OCI-LY7 (cell line): ENCODE results near the gene WDFY2. TPM values are rescaled to one million over a fixed set of nuclear protein-coding genes. Genes with fewer than 3 reads are reported as not detected.

Experiments
- BruUV-seq: library from RNA; stranded (reverse); fragments of 400-500 nt; replicated peaks from 2 replicates; lab custom pipeline; 2021; lab: Mats Ljungman, UMichigan
- CTCF ChIA-PET: fragments of 300-600 bp; sonication (Branson Sonifier 250); formaldehyde crosslinking; loops from one replicate; lab custom pipeline; 2022; ENCODE audit warnings: antibody characterized with exemption; ENCODE audit not compliant: unreplicated experiment; lab: Charles Lee
- POLR2A ChIA-PET: fragments of 300-600 bp; sonication (Branson Sonifier 250); formaldehyde crosslinking; loops from one replicate; lab custom pipeline; 2022; ENCODE audit warnings: antibody characterized with exemption; lab: Charles Lee
- DNase-seq: peaks from one replicate; pipeline ENCODE4 v3.0.0-alpha.2; 2015; ENCODE audit warnings: low spot score
- H2AFZ ChIP-seq: fragments of 200-600 bp; sonication (generic), shearing (Covaris generic); 2 replicates; pipeline ENCODE4 v1.6.1; 2014; ENCODE audit warnings: mild to moderate bottlenecking, antibody characterized with exemption, low read length, moderate library complexity
- H3K27ac ChIP-seq: fragments of 200-600 bp; sonication (generic); 2 replicates; pipeline ENCODE4 v1.5.1; 2014; ENCODE audit warnings: mixed run types, low read depth, mild to moderate bottlenecking, moderate library complexity, low read length, inconsistent platforms; ENCODE audit not compliant: poor library complexity, severe bottlenecking
- H3K36me3 ChIP-seq: fragments of 200-600 bp; sonication (generic); 2 replicates; pipeline ENCODE4 v1.6.1; 2014; ENCODE audit warnings: mild to moderate bottlenecking, antibody characterized with exemption, low read length, moderate library complexity, mixed read lengths; ENCODE audit not compliant: insufficient read depth
- H3K4me1 ChIP-seq: fragments of 200-600 bp; sonication (generic); 2 replicates; pipeline ENCODE4 v1.5.1; 2014; ENCODE audit warnings: mild to moderate bottlenecking, low read length; ENCODE audit not compliant: insufficient read depth, poor library complexity, severe bottlenecking
- H3K4me2 ChIP-seq: fragments of 200-600 bp; sonication (generic); 2 replicates; pipeline ENCODE4 v1.6.1; 2014; ENCODE audit warnings: mild to moderate bottlenecking, low read length
- H3K4me3 ChIP-seq: fragments of 200-600 bp; sonication (generic); 2 replicates; pipeline ENCODE4 v1.5.1; 2014; ENCODE audit warnings: mild to moderate bottlenecking, low read depth, low read length; ENCODE audit not compliant: poor library complexity, severe bottlenecking
- H3K79me2 ChIP-seq: fragments of 200-600 bp; sonication (generic); 2 replicates; pipeline ENCODE4 v1.6.1; 2016; ENCODE audit warnings: low read depth, mild to moderate bottlenecking, low read length, moderate library complexity, mixed read lengths; ENCODE audit not compliant: insufficient read depth
- H3K9me2 ChIP-seq: fragments of 200-600 bp; sonication (generic); 2 replicates; pipeline ENCODE4 v1.6.1; 2016; ENCODE audit warnings: mild to moderate bottlenecking, low read length, mixed read lengths; ENCODE audit not compliant: insufficient read depth
- H3K9me3 ChIP-seq: fragments of 200-600 bp; sonication (generic); 2 replicates; pipeline ENCODE4 v1.6.1; 2014; ENCODE audit warnings: mild to moderate bottlenecking, mixed run types, low read length, mixed read lengths
- H4K20me1 ChIP-seq: fragments of 200-600 bp; sonication (generic); 2 replicates; pipeline ENCODE4 v1.6.1; 2014; ENCODE audit warnings: mild to moderate bottlenecking, antibody characterized with exemption, low read length, moderate library complexity, mixed read lengths; ENCODE audit not compliant: insufficient read depth
- EZH2phosphoT487 ChIP-seq: fragments of 200-600 bp; sonication (generic); IDR thresholded peaks from 2 replicates; pipeline ENCODE4 v1.6.1; 2018; ENCODE audit warnings: low read depth, borderline replicate concordance, mild to moderate bottlenecking, mixed run types, antibody characterized with exemption, low read length, moderate library complexity, mixed read lengths
- intact Hi-C: fragments of 100-400 bp; cut with micrococcal nuclease; formaldehyde crosslinking; loops from one replicate; pipeline ENCODE4 v1.10.0; 2022; ENCODE audit not compliant: unreplicated experiment
- total RNA-seq, 2 experiments: library from RNA; depleted of rRNA in 1 of 2; stranded (reverse); fragments of >200 nt in 1 of 2; shearing (Covaris generic) in 1 of 2; gene quantifications; 2 replicates each; pipeline ENCODE4 v1.2.3, GENCODE V29; 2014 to 2022
- TF ChIP-seq, protein P1 (sequence below): fragments of 200-600 bp; sonication (generic); conservative IDR thresholded peaks from 2 replicates; pipeline ENCODE4 v1.5.1; 2014; ENCODE audit warnings: mild to moderate bottlenecking, antibody characterized with exemption, low read length, moderate library complexity, mixed read lengths

The WDFY2 gene
- total RNA-seq, 2 experiments from 2014 or later, result 6.4 to 18.1 TPM

DNA sequence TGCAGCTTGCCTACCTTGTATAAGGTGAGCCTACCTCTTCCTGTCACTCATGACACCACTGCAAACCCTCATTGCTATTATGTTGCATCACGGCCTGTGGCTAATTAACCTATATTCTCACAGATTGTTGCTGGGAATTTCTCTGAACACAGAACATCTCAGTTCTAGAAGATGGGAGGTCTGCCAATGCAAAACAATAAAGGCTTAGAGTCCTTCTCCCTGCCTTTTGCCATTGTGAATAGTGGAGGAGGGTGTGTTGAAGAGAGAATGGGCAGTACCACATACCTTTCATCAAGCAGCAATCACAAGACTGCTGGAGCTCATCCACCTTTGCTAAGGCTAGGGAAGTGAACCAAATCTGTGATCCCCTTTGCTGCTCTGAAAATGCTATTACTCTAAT lies 34.4 kb downstream of the WDFY2 start:
- Histone ChIP-seq H3K9me3 (no peaks in the 10 kb centered on the region; the same call in 1 of the 2 replicates), H3K4me1 (peaks cover 10% of the 10 kb centered on the region), H3K36me3 (no peaks in the 10 kb centered on the region), H4K20me1 (0 out of 2 replicates have a peak, but pooled peaks cover 4% of the 10 kb centered on the region), H3K4me2 (no peak overlapping the region), H3K79me2 (no peaks in the 10 kb centered on the region), H2AFZ (no peak overlapping the region), H3K27ac (no peak overlapping the region), H3K4me3 (no peak overlapping the region), H3K9me2 (no peaks in the 10 kb centered on the region)
- BruUV-seq, result no TSS peak
- CTCF ChIA-PET, result no interaction called here
- intact Hi-C loops, result no loop called here
- POLR2A ChIA-PET, result interaction anchor here (0.7 kb wide), 1 partner anchor 86 kb away, joined by 3 read pairs; no protein-coding TSS in a partner anchor
- TF ChIP-seq, protein P1, sequence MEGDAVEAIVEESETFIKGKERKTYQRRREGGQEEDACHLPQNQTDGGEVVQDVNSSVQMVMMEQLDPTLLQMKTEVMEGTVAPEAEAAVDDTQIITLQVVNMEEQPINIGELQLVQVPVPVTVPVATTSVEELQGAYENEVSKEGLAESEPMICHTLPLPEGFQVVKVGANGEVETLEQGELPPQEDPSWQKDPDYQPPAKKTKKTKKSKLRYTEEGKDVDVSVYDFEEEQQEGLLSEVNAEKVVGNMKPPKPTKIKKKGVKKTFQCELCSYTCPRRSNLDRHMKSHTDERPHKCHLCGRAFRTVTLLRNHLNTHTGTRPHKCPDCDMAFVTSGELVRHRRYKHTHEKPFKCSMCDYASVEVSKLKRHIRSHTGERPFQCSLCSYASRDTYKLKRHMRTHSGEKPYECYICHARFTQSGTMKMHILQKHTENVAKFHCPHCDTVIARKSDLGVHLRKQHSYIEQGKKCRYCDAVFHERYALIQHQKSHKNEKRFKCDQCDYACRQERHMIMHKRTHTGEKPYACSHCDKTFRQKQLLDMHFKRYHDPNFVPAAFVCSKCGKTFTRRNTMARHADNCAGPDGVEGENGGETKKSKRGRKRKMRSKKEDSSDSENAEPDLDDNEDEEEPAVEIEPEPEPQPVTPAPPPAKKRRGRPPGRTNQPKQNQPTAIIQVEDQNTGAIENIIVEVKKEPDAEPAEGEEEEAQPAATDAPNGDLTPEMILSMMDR, result no peak
- TF ChIP-seq EZH2phosphoT487, result no peak
- no peak for DNase-seq

DNA sequence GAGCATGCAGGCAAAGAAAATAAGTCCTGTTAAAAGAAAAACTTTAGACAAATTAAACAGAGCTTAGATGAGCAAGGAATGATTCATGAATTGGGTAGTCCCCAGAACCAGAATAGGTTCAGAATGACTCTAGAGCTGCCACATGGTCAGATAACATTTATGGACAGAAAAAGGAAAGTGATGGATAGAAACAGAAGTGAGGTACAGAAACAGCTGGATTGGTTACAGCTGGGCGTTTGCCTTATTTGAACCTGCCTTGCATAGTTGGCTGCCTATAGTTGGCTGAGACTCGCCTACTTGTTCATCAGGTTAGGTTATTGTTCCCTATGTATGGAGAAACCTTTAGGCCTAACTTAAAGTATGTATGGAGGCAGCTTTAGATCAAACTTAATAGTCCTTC lies 35.4 kb downstream of the WDFY2 start:
- Histone ChIP-seq H3K4me1 (peaks cover 4% of the 10 kb centered on the region), H4K20me1 (peaks cover 4% of the 10 kb centered on the region; the same call in 1 of the 2 replicates), H3K9me3 (no peaks in the 10 kb centered on the region; the same call in 1 of the 2 replicates), H3K4me2 (no peak overlapping the region), H3K79me2 (no peaks in the 10 kb centered on the region), H3K4me3 (no peak overlapping the region), H3K9me2 (no peaks in the 10 kb centered on the region), H3K36me3 (no peaks in the 10 kb centered on the region), H3K27ac (no peak overlapping the region), H2AFZ (no peak overlapping the region)
- ChIA-PET POLR2A (interaction anchor here (0.6 to 0.9 kb wide), 3 partner anchors 13 to 170 kb away, joined by 3 read pairs; no protein-coding TSS in a partner anchor), CTCF (no interaction called here)
- intact Hi-C loops, result no loop called here
- BruUV-seq, result no TSS peak
- TF ChIP-seq, protein P1, result no peak
- no peak for TF ChIP-seq EZH2phosphoT487
- DNase-seq, result no peak

DNA sequence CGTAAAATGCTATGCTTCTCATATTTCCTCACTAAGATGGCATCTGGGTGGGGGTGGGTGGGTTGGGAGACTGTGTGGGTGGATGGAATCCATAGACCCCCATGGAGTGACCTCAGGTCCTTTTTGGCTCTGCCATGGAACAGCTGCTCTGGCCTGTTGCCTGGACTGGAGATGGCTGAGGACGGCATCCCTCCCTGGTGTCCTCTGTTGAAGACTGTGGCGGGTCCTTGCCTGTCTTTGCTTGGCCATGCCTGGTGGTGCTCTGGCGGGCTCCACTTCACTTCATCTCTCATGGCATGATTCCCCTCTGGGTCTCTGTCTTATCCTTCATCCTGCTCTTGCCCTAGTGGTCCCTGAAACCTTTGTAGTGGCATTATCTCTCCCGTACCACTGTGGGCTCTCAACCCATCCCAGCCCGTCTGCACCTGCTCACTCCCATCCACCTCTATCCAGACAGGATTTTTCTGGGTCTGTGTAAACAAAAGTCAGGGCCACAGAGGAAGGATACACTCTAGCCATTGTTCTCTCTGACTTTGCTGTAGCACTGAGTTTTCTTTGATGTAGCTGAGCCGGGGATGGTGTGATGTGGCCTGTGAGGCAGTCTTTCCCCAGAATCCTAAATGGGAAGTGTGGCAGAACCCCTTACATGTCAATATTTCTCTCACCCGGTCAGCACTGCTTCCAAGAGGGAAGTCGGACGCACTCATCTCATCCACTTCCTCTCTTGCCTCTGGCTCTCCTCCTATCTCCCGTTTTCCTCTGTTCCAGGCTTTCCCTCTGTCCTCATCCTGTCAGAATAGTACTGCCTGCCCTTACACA lies 36.1 kb downstream of the WDFY2 start:
- POLR2A ChIA-PET, result interaction anchor here (0.6 kb wide), 1 partner anchor 171 kb away, joined by 3 read pairs; no protein-coding TSS in a partner anchor
- no peaks in the 10 kb centered on the region for H3K79me2 ChIP-seq
- BruUV-seq, result no TSS peak
- CTCF ChIA-PET, result no interaction called here
- no peaks in the 10 kb centered on the region for H3K4me1 ChIP-seq
- TF ChIP-seq, protein P1, result no peak
- TF ChIP-seq EZH2phosphoT487, result no peak
- DNase-seq, result no peak
- no peak overlapping the region for H3K27ac ChIP-seq
- no peaks in the 10 kb centered on the region for H3K36me3 ChIP-seq
- peaks cover 4% of the 10 kb centered on the region; the same call in 1 of the 2 replicates for H4K20me1 ChIP-seq
- H2AFZ ChIP-seq, result no peak overlapping the region
- intact Hi-C loops, result no loop called here
- H3K4me3 ChIP-seq, result no peak overlapping the region
- H3K4me2 ChIP-seq, result no peak overlapping the region
- H3K9me3 ChIP-seq, result no peaks in the 10 kb centered on the region; the same call in 1 of the 2 replicates
- H3K9me2 ChIP-seq, result no peaks in the 10 kb centered on the region
